Sigmoid colon (tissue), 3 donors: Measurements from ENCODE around the gene CEACAM4.

ENCODE experiments used
- POLR2A ChIP-seq, 2 donors: fragments of 450-650 bp; IDR thresholded peaks; one replicate each; pipeline ENCODE4 v1.6.1; 2016; ENCODE audit warnings: antibody characterized with exemption in 2 of 2, mild to moderate bottlenecking in 2 of 2, moderate library complexity in 2 of 2
- TF ChIP-seq, protein P1 (sequence below), 4 experiments: fragments of 450-650 bp in 3 of 4; fragments of 200-600 bp in 1 of 4; IDR thresholded peaks; one replicate each; pipeline ENCODE4 v1.5.1; 2016 to 2019; ENCODE audit warnings: antibody characterized with exemption in 4 of 4, mild to moderate bottlenecking in 3 of 4, moderate library complexity in 2 of 4

DNA sequence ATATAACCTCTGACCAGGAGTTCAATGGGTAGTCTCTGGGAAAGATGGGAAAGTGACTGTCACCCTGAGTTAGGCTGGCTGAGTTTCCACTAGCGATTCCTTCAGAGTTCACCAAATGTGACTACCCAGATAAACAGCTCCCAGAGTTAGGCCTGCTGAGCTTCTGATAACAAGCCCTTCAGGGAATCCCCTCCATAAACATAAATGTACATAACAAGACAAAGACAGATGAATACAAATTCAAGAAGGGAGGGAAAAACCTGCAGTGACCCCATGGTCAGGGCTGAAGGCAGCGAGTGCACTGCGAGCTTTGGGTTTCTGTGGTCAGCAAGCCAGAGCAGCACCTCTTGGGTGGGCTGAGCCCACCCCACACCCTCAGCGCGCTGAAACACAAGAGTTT, 25.4 kb upstream of the CEACAM4 start:
- TF ChIP-seq, protein P1, sequence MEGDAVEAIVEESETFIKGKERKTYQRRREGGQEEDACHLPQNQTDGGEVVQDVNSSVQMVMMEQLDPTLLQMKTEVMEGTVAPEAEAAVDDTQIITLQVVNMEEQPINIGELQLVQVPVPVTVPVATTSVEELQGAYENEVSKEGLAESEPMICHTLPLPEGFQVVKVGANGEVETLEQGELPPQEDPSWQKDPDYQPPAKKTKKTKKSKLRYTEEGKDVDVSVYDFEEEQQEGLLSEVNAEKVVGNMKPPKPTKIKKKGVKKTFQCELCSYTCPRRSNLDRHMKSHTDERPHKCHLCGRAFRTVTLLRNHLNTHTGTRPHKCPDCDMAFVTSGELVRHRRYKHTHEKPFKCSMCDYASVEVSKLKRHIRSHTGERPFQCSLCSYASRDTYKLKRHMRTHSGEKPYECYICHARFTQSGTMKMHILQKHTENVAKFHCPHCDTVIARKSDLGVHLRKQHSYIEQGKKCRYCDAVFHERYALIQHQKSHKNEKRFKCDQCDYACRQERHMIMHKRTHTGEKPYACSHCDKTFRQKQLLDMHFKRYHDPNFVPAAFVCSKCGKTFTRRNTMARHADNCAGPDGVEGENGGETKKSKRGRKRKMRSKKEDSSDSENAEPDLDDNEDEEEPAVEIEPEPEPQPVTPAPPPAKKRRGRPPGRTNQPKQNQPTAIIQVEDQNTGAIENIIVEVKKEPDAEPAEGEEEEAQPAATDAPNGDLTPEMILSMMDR (IDR thresholded peaks at IDR 0.05), result no peak
- TF ChIP-seq POLR2A (IDR thresholded peaks at IDR 0.05), result no peak
